ENCODE measurements around the gene DNAH2.

DNA sequence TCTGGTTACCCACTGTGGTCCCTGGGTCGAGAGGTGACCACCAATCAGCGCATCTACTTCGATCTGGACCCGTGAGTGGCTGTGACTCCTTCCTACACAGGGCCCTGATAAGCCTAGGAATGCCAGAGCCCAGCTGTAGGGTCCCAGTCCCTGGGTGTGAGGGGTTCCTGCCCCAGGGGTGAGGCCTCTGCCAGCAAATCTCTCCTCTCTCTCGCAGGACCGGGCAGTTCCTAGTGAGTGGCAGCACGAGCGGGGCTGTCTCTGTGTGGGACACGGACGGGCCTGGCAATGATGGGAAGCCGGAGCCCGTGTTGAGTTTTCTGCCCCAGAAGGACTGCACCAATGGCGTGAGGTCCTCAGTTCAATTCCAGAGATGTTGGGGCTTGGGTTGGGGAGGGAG is 14.8 kb upstream of the DNAH2 start:
- TF ChIP-seq, protein P1, sequence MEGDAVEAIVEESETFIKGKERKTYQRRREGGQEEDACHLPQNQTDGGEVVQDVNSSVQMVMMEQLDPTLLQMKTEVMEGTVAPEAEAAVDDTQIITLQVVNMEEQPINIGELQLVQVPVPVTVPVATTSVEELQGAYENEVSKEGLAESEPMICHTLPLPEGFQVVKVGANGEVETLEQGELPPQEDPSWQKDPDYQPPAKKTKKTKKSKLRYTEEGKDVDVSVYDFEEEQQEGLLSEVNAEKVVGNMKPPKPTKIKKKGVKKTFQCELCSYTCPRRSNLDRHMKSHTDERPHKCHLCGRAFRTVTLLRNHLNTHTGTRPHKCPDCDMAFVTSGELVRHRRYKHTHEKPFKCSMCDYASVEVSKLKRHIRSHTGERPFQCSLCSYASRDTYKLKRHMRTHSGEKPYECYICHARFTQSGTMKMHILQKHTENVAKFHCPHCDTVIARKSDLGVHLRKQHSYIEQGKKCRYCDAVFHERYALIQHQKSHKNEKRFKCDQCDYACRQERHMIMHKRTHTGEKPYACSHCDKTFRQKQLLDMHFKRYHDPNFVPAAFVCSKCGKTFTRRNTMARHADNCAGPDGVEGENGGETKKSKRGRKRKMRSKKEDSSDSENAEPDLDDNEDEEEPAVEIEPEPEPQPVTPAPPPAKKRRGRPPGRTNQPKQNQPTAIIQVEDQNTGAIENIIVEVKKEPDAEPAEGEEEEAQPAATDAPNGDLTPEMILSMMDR (IDR thresholded peaks at IDR 0.05), result no peak
- no peak for TF ChIP-seq POLR2A (IDR thresholded peaks at IDR 0.05)
